HUES48 (cell line): ENCODE results near the gene SLC12A6.
A peak's percentile ranks its signal among the peaks of the same experiment; 100 is the strongest.

Source experiments
- H3K27ac ChIP-seq: one replicate; pipeline ENCODE4 v1.7.0; 2013; ENCODE audit warnings: low read depth, low read length, inconsistent platforms
- H3K27me3 ChIP-seq: 2 replicates; pipeline ENCODE4 v1.6.1; 2013; ENCODE audit warnings: mild to moderate bottlenecking, low read length; ENCODE audit not compliant: control insufficient read depth, insufficient read depth
- H3K36me3 ChIP-seq: 2 replicates; pipeline ENCODE4 v1.6.1; 2013; ENCODE audit warnings: low read length; ENCODE audit not compliant: control insufficient read depth, insufficient read depth
- H3K4me1 ChIP-seq: 2 replicates; pipeline ENCODE4 v1.6.1; 2013; ENCODE audit warnings: mild to moderate bottlenecking, low read length; ENCODE audit not compliant: control insufficient read depth, insufficient read depth
- H3K4me3 ChIP-seq: 2 replicates; pipeline ENCODE4 v1.5.1; 2013; ENCODE audit warnings: mild to moderate bottlenecking, low read depth, low read length
- H3K9ac ChIP-seq: 2 replicates; pipeline ENCODE4 v1.6.1; 2013; ENCODE audit warnings: mild to moderate bottlenecking, low read depth, low read length, moderate library complexity
- H3K9me3 ChIP-seq: 2 replicates; pipeline ENCODE4 v1.6.1; 2013; ENCODE audit warnings: low read length; ENCODE audit not compliant: control insufficient read depth, insufficient read depth

The SLC12A6 gene

DNA sequence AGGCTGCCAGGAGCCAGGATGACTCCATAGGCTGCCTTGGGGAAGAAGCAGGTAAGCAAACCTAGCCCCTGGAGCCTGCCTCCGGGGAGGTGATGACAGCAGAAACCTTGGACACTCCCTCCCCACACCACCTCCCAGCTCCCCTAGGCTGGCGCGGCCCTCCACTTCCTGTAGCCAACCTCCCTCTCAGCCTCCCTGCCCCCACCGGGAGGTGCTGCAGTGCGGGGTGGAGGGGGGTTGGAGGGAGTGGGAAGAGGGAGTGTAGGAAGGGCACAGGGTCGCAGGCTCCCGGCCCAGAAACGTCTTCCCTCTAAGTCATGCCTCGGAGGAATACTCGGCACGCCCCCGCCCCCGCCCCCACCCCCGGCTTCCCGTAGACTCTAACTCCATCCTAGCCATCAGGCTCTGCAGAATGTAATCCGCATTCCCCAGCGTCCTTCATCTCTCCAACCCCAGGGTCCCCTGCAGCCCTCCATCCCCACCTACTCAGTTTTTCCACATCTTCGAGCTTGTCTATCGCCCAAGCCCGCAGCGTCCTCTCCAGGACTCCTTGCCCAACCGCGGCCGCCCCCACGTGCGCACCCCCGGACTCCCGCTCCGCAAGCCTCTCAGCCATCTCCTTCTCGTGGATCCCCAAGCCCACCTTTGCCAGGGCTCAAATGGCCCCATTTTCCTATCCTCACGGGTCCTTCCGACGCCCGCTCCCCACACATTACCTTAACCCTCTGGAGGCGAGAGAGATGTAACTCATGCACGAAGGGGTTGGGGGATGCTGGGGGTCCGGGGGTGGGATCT lies 28.9 kb upstream of the SLC12A6 start:
- H3K4me1 ChIP-seq = peaks cover 4% of the 10 kb centered on the region; the same call in 1 of the 2 replicates
- peak overlapping the region; percentile 76 for H3K27ac ChIP-seq
- peaks cover 22% of the 10 kb centered on the region for H3K36me3 ChIP-seq
- H3K9ac ChIP-seq = 0 out of 2 replicates have a peak overlapping the region, but pooled peaks have one; percentile 35
- H3K4me3 ChIP-seq = peak overlapping the region; percentile 79
- no peaks in the 10 kb centered on the region for H3K9me3 ChIP-seq
- H3K27me3 ChIP-seq = no peaks in the 10 kb centered on the region

DNA sequence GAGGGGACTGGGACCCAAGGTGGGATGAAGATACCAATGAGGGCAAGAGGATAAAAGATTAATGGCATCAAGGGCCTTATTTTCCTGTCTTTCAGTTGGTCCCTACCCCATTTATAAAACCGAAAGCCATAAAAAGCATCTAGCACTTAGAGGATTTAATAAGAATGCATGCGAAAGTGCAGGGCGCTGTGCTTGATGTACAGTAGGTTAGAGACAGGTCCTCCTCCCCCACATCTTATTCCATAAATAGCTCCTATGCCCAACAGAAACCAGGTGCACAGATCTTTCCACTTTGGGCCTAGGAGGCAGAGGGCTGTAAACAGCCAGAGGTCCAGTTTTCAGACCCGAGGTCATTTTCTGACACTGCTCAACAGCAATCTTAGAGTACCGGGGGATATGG lies 28.3 kb upstream of the SLC12A6 start:
- Histone ChIP-seq H3K36me3 (peaks cover 28% of the 10 kb centered on the region), H3K27me3 (no peaks in the 10 kb centered on the region), H3K9me3 (no peaks in the 10 kb centered on the region), H3K27ac (peak overlapping the region; percentile 32), H3K4me1 (peaks cover 4% of the 10 kb centered on the region; the same call in 1 of the 2 replicates), H3K9ac (no peak overlapping the region), H3K4me3 (peak overlapping the region; percentile 79)

GRCh38 chr15:34365091-34365825 lies 27.7 kb upstream of the SLC12A6 start:
- Histone ChIP-seq H3K4me3 (peak overlapping the region; percentile 79), H3K27me3 (no peaks in the 10 kb centered on the region), H3K27ac (no peak overlapping the region), H3K9ac (no peak overlapping the region), H3K9me3 (no peaks in the 10 kb centered on the region), H3K4me1 (peaks cover 4% of the 10 kb centered on the region; the same call in 1 of the 2 replicates), H3K36me3 (peaks cover 34% of the 10 kb centered on the region)

DNA sequence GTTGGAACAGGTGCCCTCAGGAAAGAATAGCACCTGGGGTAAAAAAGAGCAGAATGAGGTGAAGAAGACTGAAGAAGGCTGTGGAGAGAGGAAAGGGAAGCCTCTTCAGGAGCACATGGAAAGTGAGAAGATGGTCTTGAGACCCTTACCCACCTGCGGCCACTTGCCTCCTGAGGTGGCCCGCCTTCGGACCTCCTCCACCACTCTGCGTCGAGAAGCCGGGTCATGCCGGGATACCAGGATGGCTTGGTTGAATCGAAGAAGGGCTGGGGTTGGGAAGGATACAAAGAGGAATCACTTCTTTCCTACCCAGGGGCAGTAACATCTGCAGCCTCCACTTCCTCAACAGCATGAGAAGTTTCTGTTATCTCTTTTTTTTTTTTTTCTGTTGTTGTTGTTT lies 26.5 kb upstream of the SLC12A6 start:
- H3K27ac ChIP-seq = no peak overlapping the region
- peaks cover 4% of the 10 kb centered on the region; the same call in 1 of the 2 replicates for H3K4me1 ChIP-seq
- peaks cover 46% of the 10 kb centered on the region for H3K36me3 ChIP-seq
- no peaks in the 10 kb centered on the region for H3K27me3 ChIP-seq
- no peak overlapping the region for H3K9ac ChIP-seq
- H3K4me3 ChIP-seq = no peak overlapping the region
- no peaks in the 10 kb centered on the region for H3K9me3 ChIP-seq

DNA sequence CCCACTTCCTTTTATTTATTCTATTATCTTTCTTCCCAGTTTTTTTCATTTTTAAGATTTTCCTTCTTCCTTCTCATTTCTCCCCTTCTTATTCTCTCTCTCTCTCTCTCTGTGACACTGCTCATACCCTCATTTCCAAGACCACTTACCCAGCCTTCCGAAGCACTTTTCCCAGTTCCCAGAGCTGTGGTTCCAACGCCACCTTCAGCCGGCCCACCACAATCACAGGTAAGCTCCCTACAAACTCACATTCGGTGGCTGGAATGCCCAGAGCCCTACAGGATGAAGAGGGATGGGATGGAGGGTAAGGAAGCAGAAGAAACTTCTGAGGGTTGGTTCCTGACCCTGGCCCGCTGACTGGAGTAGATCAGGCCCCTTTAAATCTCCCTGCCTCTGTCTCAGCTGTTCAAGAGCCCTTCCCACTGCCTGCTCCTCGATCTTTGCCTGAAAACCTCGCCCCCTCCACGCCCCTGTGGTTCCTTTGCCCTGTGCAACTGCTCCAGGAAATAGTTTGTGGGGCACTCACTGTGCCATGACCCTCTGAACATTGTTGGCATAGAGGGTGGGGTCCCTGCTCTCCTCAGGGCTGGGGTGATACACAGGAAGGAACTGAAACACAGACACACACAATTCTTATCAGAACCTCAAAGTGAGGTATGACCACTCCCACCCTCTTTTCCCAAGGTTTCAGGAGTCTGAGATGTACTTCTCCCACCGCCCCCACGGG lies 24.6 kb upstream of the SLC12A6 start:
- Histone ChIP-seq H3K9ac (no peak overlapping the region), H3K36me3 (peaks cover 63% of the 10 kb centered on the region), H3K9me3 (no peaks in the 10 kb centered on the region), H3K4me1 (peaks cover 4% of the 10 kb centered on the region; the same call in 1 of the 2 replicates), H3K4me3 (no peak overlapping the region), H3K27ac (no peak overlapping the region), H3K27me3 (no peaks in the 10 kb centered on the region)

DNA sequence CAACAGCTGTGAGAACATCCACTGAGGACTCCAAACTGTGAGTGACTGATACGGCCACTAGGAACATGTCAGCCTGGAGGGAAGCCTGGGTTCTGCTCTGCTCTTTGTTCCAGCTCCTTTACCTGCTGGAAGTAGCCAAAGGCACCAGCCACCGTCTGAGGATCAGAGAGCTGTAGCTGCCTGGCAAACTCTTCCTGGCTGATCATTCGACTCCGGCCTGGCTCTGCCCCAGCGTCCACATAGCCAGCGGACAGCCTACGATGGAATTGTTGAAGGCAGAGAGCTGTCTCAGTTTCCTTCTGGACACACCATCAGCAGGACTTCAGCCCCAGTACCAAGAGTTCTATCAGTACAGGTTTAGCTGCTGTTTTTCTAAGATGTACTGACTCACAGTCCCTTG lies 23.7 kb upstream of the SLC12A6 start:
- Histone ChIP-seq H3K9me3 (no peaks in the 10 kb centered on the region), H3K4me3 (no peak overlapping the region), H3K36me3 (peaks cover 72% of the 10 kb centered on the region), H3K4me1 (peaks cover 4% of the 10 kb centered on the region; the same call in 1 of the 2 replicates), H3K27ac (no peak overlapping the region), H3K9ac (no peak overlapping the region), H3K27me3 (no peaks in the 10 kb centered on the region)

- no peak overlapping the region for H3K27ac ChIP-seq
- H3K4me3 ChIP-seq = no peak overlapping the region
- H3K9ac ChIP-seq = no peak overlapping the region
- no peaks in the 10 kb centered on the region for H3K9me3 ChIP-seq
- no peaks in the 10 kb centered on the region for H3K27me3 ChIP-seq
- H3K36me3 ChIP-seq = peaks cover 78% of the 10 kb centered on the region
- H3K4me1 ChIP-seq = no peaks in the 10 kb centered on the region
These were observed 22.7 kb upstream of the SLC12A6 start for GRCh38 chr15:34360298-34360697.

DNA sequence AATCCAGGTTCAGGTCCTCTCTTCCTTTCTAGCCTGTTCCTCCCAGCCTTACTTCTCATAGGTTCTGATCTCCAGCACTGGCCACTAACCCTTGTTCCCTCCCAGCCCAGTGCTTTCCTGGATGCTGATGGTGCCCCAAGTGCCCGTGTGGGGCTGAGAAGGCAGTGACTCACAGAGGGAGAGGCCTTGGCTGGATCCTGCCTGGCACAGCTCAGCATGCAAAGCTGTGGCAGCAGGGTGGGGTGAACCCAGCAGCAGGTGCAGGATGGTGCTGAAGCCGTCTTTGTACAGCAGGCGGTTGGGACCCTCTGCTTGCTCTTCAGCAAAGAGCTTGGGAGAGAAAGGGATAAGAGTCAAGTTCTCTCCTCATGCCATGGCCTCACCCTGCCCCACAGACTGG lies 21.8 kb upstream of the SLC12A6 start:
- H3K4me1 ChIP-seq = no peaks in the 10 kb centered on the region
- no peak overlapping the region for H3K9ac ChIP-seq
- H3K27me3 ChIP-seq = no peaks in the 10 kb centered on the region
- no peak overlapping the region for H3K4me3 ChIP-seq
- H3K9me3 ChIP-seq = no peaks in the 10 kb centered on the region
- H3K36me3 ChIP-seq = peaks cover 82% of the 10 kb centered on the region
- no peak overlapping the region for H3K27ac ChIP-seq

DNA sequence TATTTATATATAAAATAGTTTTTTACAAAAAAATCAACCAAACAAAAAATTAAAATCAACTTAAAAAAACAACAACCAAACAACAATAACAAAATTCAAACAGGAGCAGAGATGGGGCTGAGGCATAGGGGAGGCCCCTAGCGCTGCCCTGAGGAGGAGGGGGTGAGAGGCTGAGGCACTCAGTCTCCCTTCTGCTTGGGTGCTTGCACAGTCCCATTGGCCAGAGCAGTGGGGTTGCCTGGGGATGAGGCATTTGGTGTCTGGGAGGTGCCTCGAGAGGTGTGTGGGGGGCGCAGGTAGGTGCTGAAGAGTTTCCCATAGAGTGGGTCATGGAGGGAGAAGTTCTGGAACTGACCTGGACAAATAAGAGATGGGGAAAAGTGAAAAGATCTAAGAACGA lies 21.4 kb upstream of the SLC12A6 start:
- Histone ChIP-seq H3K27me3 (no peaks in the 10 kb centered on the region), H3K9me3 (no peaks in the 10 kb centered on the region), H3K9ac (no peak overlapping the region), H3K4me3 (no peak overlapping the region), H3K36me3 (peaks cover 81% of the 10 kb centered on the region), H3K4me1 (no peaks in the 10 kb centered on the region), H3K27ac (no peak overlapping the region)

GRCh38 chr15:34358367-34358766 lies 20.8 kb upstream of the SLC12A6 start:
- H3K4me1 ChIP-seq = no peaks in the 10 kb centered on the region
- H3K9ac ChIP-seq = no peak overlapping the region
- no peaks in the 10 kb centered on the region for H3K9me3 ChIP-seq
- no peak overlapping the region for H3K4me3 ChIP-seq
- no peaks in the 10 kb centered on the region for H3K27me3 ChIP-seq
- H3K36me3 ChIP-seq = peaks cover 76% of the 10 kb centered on the region
- no peak overlapping the region for H3K27ac ChIP-seq
